ENCODE results near the gene SNN. TPM values are rescaled to one million over a fixed set of nuclear protein-coding genes. Genes with fewer than 3 reads are reported as not detected.

Gene SNN
- polyA plus RNA-seq, 1 experiment, result 7.5 TPM

DNA sequence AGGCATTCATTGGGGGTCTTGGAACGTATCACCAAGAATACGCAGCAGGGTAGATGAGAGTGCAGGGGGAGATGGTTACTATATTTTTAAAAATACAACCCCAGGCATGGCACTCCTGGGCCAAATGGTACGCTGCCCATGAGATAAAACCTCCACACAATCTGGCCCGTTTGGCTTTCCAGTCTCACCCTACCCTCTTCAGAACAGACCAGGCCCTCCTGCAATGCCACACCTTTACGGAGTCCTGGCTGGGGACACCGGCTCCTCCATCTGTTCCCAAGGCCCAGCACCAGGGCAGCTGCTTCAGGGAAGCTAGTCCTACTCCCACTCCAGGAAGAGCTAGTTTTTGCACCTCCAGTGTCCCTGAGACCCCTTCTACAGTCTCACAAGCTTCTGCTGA lies 24.4 kb downstream of the SNN start:
- peaks cover 22% of the 10 kb centered on the region for H3K36me3 ChIP-seq (ENCODE audit: control insufficient read depth, insufficient read depth, low read length)
- no peak for DNase-seq (ENCODE audit: low read depth)
- POLR2A ChIA-PET, result no interaction called here
- no peaks in the 10 kb centered on the region for H3K27me3 ChIP-seq (ENCODE audit: control insufficient read depth, insufficient read depth, low read length)
- no peak overlapping the region for H3K4me3 ChIP-seq (ENCODE audit: low read depth, low read length)
- TF ChIP-seq, protein P1, sequence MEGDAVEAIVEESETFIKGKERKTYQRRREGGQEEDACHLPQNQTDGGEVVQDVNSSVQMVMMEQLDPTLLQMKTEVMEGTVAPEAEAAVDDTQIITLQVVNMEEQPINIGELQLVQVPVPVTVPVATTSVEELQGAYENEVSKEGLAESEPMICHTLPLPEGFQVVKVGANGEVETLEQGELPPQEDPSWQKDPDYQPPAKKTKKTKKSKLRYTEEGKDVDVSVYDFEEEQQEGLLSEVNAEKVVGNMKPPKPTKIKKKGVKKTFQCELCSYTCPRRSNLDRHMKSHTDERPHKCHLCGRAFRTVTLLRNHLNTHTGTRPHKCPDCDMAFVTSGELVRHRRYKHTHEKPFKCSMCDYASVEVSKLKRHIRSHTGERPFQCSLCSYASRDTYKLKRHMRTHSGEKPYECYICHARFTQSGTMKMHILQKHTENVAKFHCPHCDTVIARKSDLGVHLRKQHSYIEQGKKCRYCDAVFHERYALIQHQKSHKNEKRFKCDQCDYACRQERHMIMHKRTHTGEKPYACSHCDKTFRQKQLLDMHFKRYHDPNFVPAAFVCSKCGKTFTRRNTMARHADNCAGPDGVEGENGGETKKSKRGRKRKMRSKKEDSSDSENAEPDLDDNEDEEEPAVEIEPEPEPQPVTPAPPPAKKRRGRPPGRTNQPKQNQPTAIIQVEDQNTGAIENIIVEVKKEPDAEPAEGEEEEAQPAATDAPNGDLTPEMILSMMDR (IDR thresholded peaks at IDR 0.05; ENCODE audit: insufficient read depth, low read depth, low read length), result no peak
- CTCF ChIA-PET, result no interaction called here

DNA sequence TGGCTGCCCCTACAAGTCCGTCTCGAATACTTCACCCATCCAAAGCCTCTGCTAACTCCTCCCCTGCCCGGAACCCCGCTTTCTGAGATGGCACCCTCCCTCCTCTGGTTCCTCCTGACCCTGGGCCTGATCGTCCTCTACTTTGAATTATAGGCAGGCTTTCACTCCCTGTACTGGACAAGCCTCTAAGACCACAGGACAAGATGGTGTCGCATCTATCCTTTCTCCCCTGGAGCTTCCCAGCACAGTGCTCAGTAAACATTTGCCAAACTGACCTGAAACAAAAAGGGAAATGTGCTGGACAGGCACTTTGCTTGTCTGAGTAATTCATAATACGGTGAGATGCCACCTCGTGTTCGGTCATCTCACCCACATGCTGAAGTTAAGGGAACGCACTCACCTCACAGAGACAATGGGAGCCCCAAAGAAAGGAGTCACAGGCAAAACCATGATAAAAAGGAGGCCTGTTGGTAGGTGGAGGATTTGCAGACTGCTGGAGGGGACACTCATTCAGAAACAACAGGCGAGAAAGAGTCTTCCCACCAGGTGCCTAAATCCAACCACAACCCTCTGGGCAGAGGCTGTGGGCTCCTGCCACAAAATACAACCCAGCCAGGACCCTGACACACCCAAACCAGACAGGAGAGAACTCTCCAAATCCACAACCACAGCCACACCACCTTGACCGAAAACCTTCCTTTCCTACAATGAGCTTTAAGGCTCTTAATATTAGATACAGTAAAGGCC lies 28.2 kb downstream of the SNN start:
- no peak for DNase-seq (ENCODE audit: low read depth)
- no peak overlapping the region for H3K4me3 ChIP-seq (ENCODE audit: low read depth, low read length)
- H3K36me3 ChIP-seq (ENCODE audit: control insufficient read depth, insufficient read depth, low read length), result peaks cover 20% of the 10 kb centered on the region
- ChIA-PET CTCF (no interaction called here), POLR2A (no interaction called here)
- TF ChIP-seq, protein P1 (IDR thresholded peaks at IDR 0.05; ENCODE audit: insufficient read depth, low read depth, low read length), result no peak
- H3K27me3 ChIP-seq (ENCODE audit: control insufficient read depth, insufficient read depth, low read length), result no peaks in the 10 kb centered on the region

DNA sequence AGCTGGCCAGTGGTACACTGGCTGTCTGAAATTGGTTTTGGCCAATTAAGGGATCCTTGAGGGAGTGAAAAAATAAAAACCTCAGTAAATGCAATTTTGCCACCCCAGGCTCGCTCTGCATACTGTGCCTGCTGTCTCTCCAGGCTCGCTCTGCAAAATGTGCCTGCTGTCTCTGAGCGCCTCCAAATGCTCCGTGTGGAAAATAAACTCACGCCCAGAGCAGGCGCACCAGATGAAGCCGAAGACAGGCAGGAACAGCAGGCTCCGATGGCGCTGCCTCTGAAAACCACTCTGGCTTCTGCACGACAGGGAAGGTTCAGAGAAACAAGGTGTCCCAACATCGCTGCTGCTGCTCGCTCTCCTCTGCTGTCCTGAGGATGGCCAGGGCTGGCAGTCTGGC lies 29.1 kb downstream of the SNN start:
- no peaks in the 10 kb centered on the region for H3K27me3 ChIP-seq (ENCODE audit: control insufficient read depth, insufficient read depth, low read length)
- POLR2A ChIA-PET, result no interaction called here
- CTCF ChIA-PET, result interaction anchor here (0.9 kb wide), 1 partner anchor 22 kb away, joined by 3 read pairs; no protein-coding TSS in a partner anchor
- DNase-seq (ENCODE audit: low read depth), result no peak
- TF ChIP-seq, protein P1 (IDR thresholded peaks at IDR 0.05; ENCODE audit: insufficient read depth, low read depth, low read length), result no peak
- H3K36me3 ChIP-seq (ENCODE audit: control insufficient read depth, insufficient read depth, low read length), result peaks cover 20% of the 10 kb centered on the region
- H3K4me3 ChIP-seq (ENCODE audit: low read depth, low read length), result no peak overlapping the region

DNA sequence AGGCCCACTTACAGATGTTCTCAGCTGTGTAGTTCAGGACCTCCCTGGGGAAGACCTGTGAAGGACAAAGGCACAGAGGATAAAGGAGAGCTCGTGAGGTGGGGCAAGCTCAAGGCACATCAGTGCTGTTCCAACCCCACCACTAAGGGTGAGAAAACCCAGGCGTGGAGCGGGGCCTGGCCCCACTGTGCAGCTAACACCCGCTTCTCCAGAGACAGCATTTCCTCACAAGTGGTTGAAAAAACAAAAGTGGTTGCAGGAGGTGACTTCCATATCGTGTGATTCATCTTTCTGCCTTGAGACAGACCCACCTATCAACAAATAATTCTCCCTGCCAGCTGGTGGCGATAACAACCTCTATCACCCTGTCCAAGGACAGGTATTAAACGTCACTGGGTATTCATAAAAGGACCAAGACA lies 30.0 kb downstream of the SNN start:
- CTCF ChIA-PET, result interaction anchor here (0.9 to 1.3 kb wide), 2 partner anchors 9 to 21 kb away, joined by 3 to 6 read pairs; no protein-coding TSS in a partner anchor

DNA sequence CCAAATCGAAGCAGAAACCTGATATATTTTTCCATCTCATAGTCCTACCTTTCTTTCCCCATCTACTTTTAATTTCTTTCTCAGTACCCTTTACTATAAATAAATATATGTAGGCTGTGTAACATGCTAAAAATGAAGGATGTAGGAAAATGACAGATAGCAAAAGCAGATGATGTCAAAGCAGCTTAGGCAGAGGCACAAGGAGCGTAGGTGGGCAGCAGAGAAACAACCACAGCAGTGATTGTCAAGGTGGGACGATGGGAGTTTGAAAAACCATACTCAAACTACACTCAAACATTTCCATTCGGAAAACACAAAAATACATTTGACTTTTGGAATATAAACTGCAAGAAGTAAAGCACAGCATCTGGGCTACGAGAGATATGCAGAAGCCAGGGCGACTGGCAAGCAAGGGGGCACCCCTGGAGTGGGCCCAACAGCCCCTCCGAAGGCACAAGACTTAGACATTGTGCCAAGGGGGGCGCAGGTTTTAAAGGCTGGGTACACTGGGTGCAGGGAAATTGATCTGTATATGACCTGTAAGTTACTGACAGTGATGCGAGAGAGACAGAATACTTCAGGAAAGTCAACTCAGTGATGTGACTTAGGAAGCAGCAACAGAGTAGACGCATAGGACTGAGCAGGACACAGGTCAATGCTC lies 31.1 kb downstream of the SNN start:
- ChIA-PET CTCF (interaction anchor here (1.4 to 1.8 kb wide), 2 partner anchors 9 to 11 kb away, joined by 3 to 5 read pairs; no protein-coding TSS in a partner anchor), POLR2A (no interaction called here)
- Histone ChIP-seq H3K36me3 (ENCODE audit: control insufficient read depth, insufficient read depth, low read length) (peaks cover 20% of the 10 kb centered on the region), H3K27me3 (ENCODE audit: control insufficient read depth, insufficient read depth, low read length) (no peaks in the 10 kb centered on the region), H3K4me3 (ENCODE audit: low read depth, low read length) (no peak overlapping the region)
- TF ChIP-seq, protein P1 (IDR thresholded peaks at IDR 0.05; ENCODE audit: insufficient read depth, low read depth, low read length), result no peak
- no peak for DNase-seq (ENCODE audit: low read depth)

More for the DNA sequence above, 30.0 kb downstream of the SNN start:
- H3K4me3 ChIP-seq (ENCODE audit: low read depth, low read length), result no peak overlapping the region
- H3K36me3 ChIP-seq (ENCODE audit: control insufficient read depth, insufficient read depth, low read length), result peaks cover 20% of the 10 kb centered on the region
- TF ChIP-seq, protein P1 (IDR thresholded peaks at IDR 0.05; ENCODE audit: insufficient read depth, low read depth, low read length), result no peak
- DNase-seq (ENCODE audit: low read depth), result no peak
- POLR2A ChIA-PET, result no interaction called here
- no peaks in the 10 kb centered on the region for H3K27me3 ChIP-seq (ENCODE audit: control insufficient read depth, insufficient read depth, low read length)

Data from BJ (cell line).